B cell (primary cell): Measurements from ENCODE around the gene SDK1. TPM values are rescaled to one million over a fixed set of nuclear protein-coding genes. Genes with fewer than 3 reads are reported as not detected.

Experiments used
- ATAC-seq: fragments of 200-7000 bp; cut with Tn5 transposase; one replicate; pipeline ENCODE4 v1.10.0; 2021; ENCODE audit warnings: low read depth, mild to moderate bottlenecking, moderate number of reproducible peaks, moderate library complexity
- CTCF ChIA-PET: fragments of 350-600 bp; sonication (Branson Sonifier 250); formaldehyde crosslinking; loops from one replicate; lab custom pipeline; 2021; ENCODE audit warnings: antibody characterized with exemption, inconsistent platforms; lab: Charles Lee
- POLR2A ChIA-PET: fragments of 350-600 bp; sonication (Branson Sonifier 250); formaldehyde crosslinking; loops from one replicate; lab custom pipeline; 2021; ENCODE audit warnings: antibody characterized with exemption; lab: Charles Lee
- DNase-seq: peaks from one replicate; pipeline ENCODE4 v3.0.0; 2013
- H2AFZ ChIP-seq: 2 replicates; pipeline ENCODE4 v1.6.1; 2012; ENCODE audit warnings: mild to moderate bottlenecking, low read depth, low read length; ENCODE audit not compliant: insufficient read depth, poor library complexity, severe bottlenecking
- H3K27ac ChIP-seq, 2 donors: 1 replicate in 1 of 2; 2 replicates in 1 of 2; pipeline ENCODE4 v1.5.1; 2012 to 2013; ENCODE audit warnings: low read length in 2 of 2, mild to moderate bottlenecking in 2 of 2, moderate library complexity in 1 of 2
- H3K27me3 ChIP-seq, 4 experiments: fragments of 200-600 bp in 1 of 4; sonication (generic) in 1 of 4; replicated peaks in 1 of 4; 1 replicate in 2 of 4; 2 replicates in 2 of 4; pipeline versions ENCODE4 v1.6.1 to v1.7.0; 2013 to 2016; ENCODE audit warnings: low read length in 3 of 4, mild to moderate bottlenecking in 2 of 4, mixed read lengths in 1 of 4, moderate library complexity in 1 of 4; ENCODE audit not compliant: insufficient read depth in 4 of 4, control insufficient read depth in 3 of 4; ENCODE audit errors: control extremely low read depth in 1 of 4
- H3K36me3 ChIP-seq, 2 experiments: replicated peaks in 1 of 2; 1 replicate in 1 of 2; 2 replicates in 1 of 2; pipeline versions ENCODE4 v1.6.1 to v1.7.1; 2013; ENCODE audit warnings: low read length in 1 of 2; ENCODE audit not compliant: insufficient read depth in 2 of 2, control insufficient read depth in 1 of 2; ENCODE audit errors: control extremely low read depth in 1 of 2, extremely low read depth in 1 of 2
- H3K4me1 ChIP-seq, 2 donors: fragments of 200-600 bp in 1 of 2; sonication (generic) in 1 of 2; 1 replicate in 1 of 2; 2 replicates in 1 of 2; pipeline versions ENCODE4 v1.5.1 to v1.6.1; 2013 to 2017; ENCODE audit warnings: low read length in 2 of 2; ENCODE audit not compliant: control insufficient read depth in 2 of 2, insufficient read depth in 2 of 2
- H3K4me2 ChIP-seq: replicated peaks from 2 replicates; pipeline ENCODE3; 2012; ENCODE audit warnings: mild to moderate bottlenecking, low read depth, low read length; ENCODE audit not compliant: poor library complexity, severe bottlenecking
- H3K4me3 ChIP-seq, 5 experiments: fragments of 200-600 bp in 1 of 5; sonication (generic) in 1 of 5; 1 replicate in 3 of 5; 2 replicates in 2 of 5; pipeline versions ENCODE4 v1.5.1 to v1.7.0; 2011 to 2016; ENCODE audit warnings: low read length in 4 of 5, mild to moderate bottlenecking in 4 of 5, low read depth in 2 of 5, control low read depth in 1 of 5, moderate library complexity in 1 of 5; ENCODE audit not compliant: insufficient read depth in 1 of 5; ENCODE audit errors: control extremely low read depth in 1 of 5, extremely low read depth in 1 of 5
- H3K79me2 ChIP-seq: fragments of 200-600 bp; sonication (generic); one replicate; pipeline ENCODE4 v1.6.0; 2016; ENCODE audit warnings: low read length; ENCODE audit not compliant: control insufficient read depth, insufficient read depth
- H3K9ac ChIP-seq: fragments of 200-600 bp; sonication (generic); 2 replicates; pipeline ENCODE4 v1.6.1; 2017; ENCODE audit warnings: mild to moderate bottlenecking, low read length, moderate library complexity
- H3K9me3 ChIP-seq, 3 donors: one replicate each; pipeline versions ENCODE4 v1.6.1 to v1.7.1; 2013; ENCODE audit warnings: low read length in 2 of 3; ENCODE audit not compliant: control insufficient read depth in 2 of 3, insufficient read depth in 1 of 3; ENCODE audit errors: control extremely low read depth in 1 of 3
- H4K20me1 ChIP-seq: 2 replicates; pipeline ENCODE4 v1.6.0; 2012; ENCODE audit warnings: mild to moderate bottlenecking, low read length; ENCODE audit not compliant: insufficient read depth, control insufficient read depth, poor library complexity, severe bottlenecking
- H3K27ac Mint-ChIP-seq: one replicate; pipeline ENCODE4 v1.8.0; 2021; ENCODE audit warnings: mixed read lengths
- H3K27me3 Mint-ChIP-seq: one replicate; pipeline ENCODE4 v1.8.0; 2021; ENCODE audit warnings: mixed read lengths
- H3K4me1 Mint-ChIP-seq: one replicate; pipeline ENCODE4 v1.8.0; 2021; ENCODE audit warnings: mixed read lengths
- H3K4me3 Mint-ChIP-seq: one replicate; pipeline ENCODE4 v1.8.0; 2021; ENCODE audit warnings: mixed read lengths
- H3K9me3 Mint-ChIP-seq: one replicate; pipeline ENCODE4 v1.8.0; 2022; ENCODE audit warnings: mixed read lengths; ENCODE audit not compliant: insufficient read depth
- CTCF ChIP-seq: fragments of 200-600 bp; IDR thresholded peaks from one replicate; pipeline ENCODE4 v1.8.0; 2022; ENCODE audit warnings: antibody characterized with exemption, mild to moderate bottlenecking
- EZH2 ChIP-seq: IDR thresholded peaks from 2 replicates; pipeline ENCODE4 v1.6.1; 2012; ENCODE audit warnings: borderline replicate concordance, low read depth, mild to moderate bottlenecking, moderate library complexity, low read length; ENCODE audit not compliant: insufficient read depth, poor library complexity, severe bottlenecking
- WGBS: methylation state at CpG from one replicate; pipeline ENCODE4 v1.1.5; 2013; ENCODE audit warnings: missing lambda C conversion rate; ENCODE audit not compliant: insufficient coverage; 5-methylcytosine and 5-hydroxymethylcytosine counted together
- intact Hi-C: fragments of 100-400 bp; cut with micrococcal nuclease; formaldehyde crosslinking; loops from one replicate; pipeline ENCODE4 v1.10.0; 2022
- polyA plus RNA-seq: library from polyadenylated mRNA; depleted of rRNA; stranded (reverse); fragments of >200 nt; gene quantifications from 2 replicates; pipeline ENCODE4 v1.2.3, GENCODE V29; 2012
- total RNA-seq, 2 donors: library from RNA; stranded (reverse); fragments of 120-200 nt in 1 of 2; gene quantifications; 1 replicate in 1 of 2; 2 replicates in 1 of 2; pipeline versions ENCODE4 v1.2.3 to v1.2.4, GENCODE V29; 2013 to 2022

SDK1 gene
- total and polyA plus RNA-seq, 2 donors (not counting 1 experiment from before 2014, with no cell fraction given): 0.73 to 2.0 TPM

GRCh38 chr7:4123823-4124222 is 822.8 kb downstream of the SDK1 start:
- intact Hi-C loops: no loop called here
- no peaks in the 10 kb centered on the region for H3K4me1 Mint-ChIP-seq
- H3K27me3 Mint-ChIP-seq: peaks cover 9% of the 10 kb centered on the region
- H3K4me3 ChIP-seq: no peak overlapping the region
- POLR2A ChIA-PET: no interaction called here
- H3K4me3 Mint-ChIP-seq: no peak overlapping the region
- H3K9me3 Mint-ChIP-seq: peaks cover 19% of the 10 kb centered on the region
- H3K27me3 ChIP-seq: peaks cover 0 to 7% (median 0%) of the 10 kb centered on the region in 4 experiments
- H3K27ac Mint-ChIP-seq: no peak overlapping the region
- no peaks in the 10 kb centered on the region for H4K20me1 ChIP-seq
- no peaks in the 10 kb centered on the region for H3K79me2 ChIP-seq
- no peak overlapping the region for H2AFZ ChIP-seq
- 35% methylated on average over 4 of the region's 8 CpGs for WGBS
- DNase-seq (no peak), ATAC-seq (no peak)
- no peak overlapping the region for H3K9ac ChIP-seq
- no peak for TF ChIP-seq CTCF
- no peak for TF ChIP-seq EZH2
- no peak overlapping the region for H3K27ac ChIP-seq
- H3K4me2 ChIP-seq: no peak overlapping the region
- CTCF ChIA-PET: no interaction called here
- H3K4me1 ChIP-seq: no peaks in the 10 kb centered on the region
- H3K9me3 ChIP-seq: peaks cover 2 to 15% (median 12%) of the 10 kb centered on the region in 3 donors
- no peaks in the 10 kb centered on the region for H3K36me3 ChIP-seq

GRCh38 chr7:4124556-4125477 is 823.8 kb downstream of the SDK1 start:
- Histone ChIP-seq H3K4me3 (no peak overlapping the region), H4K20me1 (no peaks in the 10 kb centered on the region), H3K9me3 (peaks cover 2 to 12% (median 11%) of the 10 kb centered on the region in 3 donors), H3K9ac (no peak overlapping the region), H2AFZ (no peak overlapping the region), H3K36me3 (no peaks in the 10 kb centered on the region), H3K79me2 (no peaks in the 10 kb centered on the region), H3K4me2 (no peak overlapping the region), H3K27ac (no peak overlapping the region), H3K4me1 (no peaks in the 10 kb centered on the region), H3K27me3 (peaks cover 0 to 7% (median 0%) of the 10 kb centered on the region in 4 experiments)
- DNase-seq (no peak), ATAC-seq (no peak)
- Mint-ChIP-seq H3K4me3 (no peak overlapping the region), H3K9me3 (peaks cover 14% of the 10 kb centered on the region), H3K27me3 (peaks cover 9% of the 10 kb centered on the region), H3K27ac (no peak overlapping the region), H3K4me1 (no peaks in the 10 kb centered on the region)
- ChIA-PET CTCF (no interaction called here), POLR2A (no interaction called here)
- intact Hi-C loops: no loop called here
- TF ChIP-seq EZH2: no peak
- TF ChIP-seq CTCF: no peak
- WGBS: 82% methylated on average over 3 of the region's 5 CpGs
